T-helper 2 cell treated with Interferon-gamma antibody and Interleukin-4, amounts not matched to agents 5 μg/mL and 100 μg/mL, for 36 hours (primary cell): ENCODE data around the gene SUSD4.
A peak's percentile ranks its signal among the peaks of the same experiment; 100 is the strongest.

Experiments used
- DNase-seq: peaks from one replicate; pipeline ENCODE4 v3.0.0; 2021; ENCODE audit warnings: low spot score
- H3K27ac Mint-ChIP-seq: one replicate; pipeline ENCODE4 v1.8.0; 2021; ENCODE audit warnings: mild to moderate bottlenecking, mixed read lengths
- H3K27me3 Mint-ChIP-seq: one replicate; pipeline ENCODE4 v1.8.0; 2021; ENCODE audit warnings: low read depth, mixed read lengths
- H3K36me3 Mint-ChIP-seq: one replicate; pipeline ENCODE4 v1.8.0; 2021; ENCODE audit warnings: low read depth, mixed read lengths
- H3K4me1 Mint-ChIP-seq: one replicate; pipeline ENCODE4 v1.8.0; 2021; ENCODE audit warnings: low read depth, mixed read lengths
- H3K4me3 Mint-ChIP-seq: one replicate; pipeline ENCODE4 v1.8.0; 2022; ENCODE audit warnings: mild to moderate bottlenecking, moderate library complexity, mixed read lengths
- H3K9me3 Mint-ChIP-seq: one replicate; pipeline ENCODE4 v1.8.0; 2021; ENCODE audit warnings: mixed read lengths

Gene SUSD4

GRCh38 chr1:223242971-223243370 lies 121.0 kb downstream of the SUSD4 start:
- no peak overlapping the region for H3K27ac Mint-ChIP-seq
- H3K4me1 Mint-ChIP-seq = peaks cover 25% of the 10 kb centered on the region
- no peak for DNase-seq
- no peak overlapping the region for H3K4me3 Mint-ChIP-seq
- no peaks in the 10 kb centered on the region for H3K36me3 Mint-ChIP-seq
- H3K9me3 Mint-ChIP-seq = peaks cover 7% of the 10 kb centered on the region
- peaks cover 2% of the 10 kb centered on the region for H3K27me3 Mint-ChIP-seq

- Mint-ChIP-seq H3K27ac (no peak overlapping the region), H3K4me3 (no peak overlapping the region), H3K9me3 (peaks cover 8% of the 10 kb centered on the region), H3K4me1 (peaks cover 25% of the 10 kb centered on the region), H3K27me3 (peaks cover 2% of the 10 kb centered on the region), H3K36me3 (no peaks in the 10 kb centered on the region)
- no peak for DNase-seq
Measured at GRCh38 chr1:223242382-223242955, 121.5 kb downstream of the SUSD4 start.

- no peak overlapping the region for H3K27ac Mint-ChIP-seq
- no peak overlapping the region for H3K4me3 Mint-ChIP-seq
- no peak for DNase-seq
- H3K9me3 Mint-ChIP-seq = peaks cover 20% of the 10 kb centered on the region
- H3K36me3 Mint-ChIP-seq = peaks cover 5% of the 10 kb centered on the region
- peaks cover 22% of the 10 kb centered on the region for H3K4me1 Mint-ChIP-seq
- peaks cover 2% of the 10 kb centered on the region for H3K27me3 Mint-ChIP-seq
Measured at GRCh38 chr1:223240122-223240521, 123.9 kb downstream of the SUSD4 start.

- no peak for DNase-seq
- no peak overlapping the region for H3K4me3 Mint-ChIP-seq
- H3K4me1 Mint-ChIP-seq = peaks cover 30% of the 10 kb centered on the region
- H3K9me3 Mint-ChIP-seq = peaks cover 20% of the 10 kb centered on the region
- H3K27me3 Mint-ChIP-seq = no peaks in the 10 kb centered on the region
- peaks cover 8% of the 10 kb centered on the region for H3K36me3 Mint-ChIP-seq
- H3K27ac Mint-ChIP-seq = no peak overlapping the region
Measured at GRCh38 chr1:223235091-223235490, 128.9 kb downstream of the SUSD4 start.

GRCh38 chr1:223234534-223234933 lies 129.4 kb downstream of the SUSD4 start:
- Mint-ChIP-seq H3K36me3 (peaks cover 8% of the 10 kb centered on the region), H3K4me3 (no peak overlapping the region), H3K4me1 (peaks cover 35% of the 10 kb centered on the region), H3K9me3 (peaks cover 20% of the 10 kb centered on the region), H3K27ac (no peak overlapping the region), H3K27me3 (no peaks in the 10 kb centered on the region)
- no peak for DNase-seq

DNA sequence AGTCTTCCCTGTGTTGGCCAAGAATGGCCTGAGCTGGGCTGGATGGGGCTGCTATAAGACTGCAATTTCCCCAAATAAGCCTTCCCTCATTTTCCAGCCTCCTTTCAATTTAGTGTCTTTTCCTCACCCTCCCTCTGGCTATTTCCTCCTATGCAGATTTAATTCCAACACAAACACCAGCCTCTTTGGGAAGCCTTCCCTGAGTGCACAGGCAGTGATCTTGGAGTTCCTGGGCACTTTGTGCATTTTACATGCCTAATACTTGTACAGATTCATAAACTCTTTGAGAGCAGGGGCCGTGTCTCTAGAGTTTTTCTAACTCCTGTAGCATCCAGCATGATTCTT lies 129.8 kb downstream of the SUSD4 start:
- Mint-ChIP-seq H3K9me3 (peaks cover 20% of the 10 kb centered on the region), H3K4me3 (no peak overlapping the region), H3K36me3 (peaks cover 8% of the 10 kb centered on the region), H3K27me3 (no peaks in the 10 kb centered on the region), H3K27ac (no peak overlapping the region), H3K4me1 (peaks cover 38% of the 10 kb centered on the region)
- no peak for DNase-seq

DNA sequence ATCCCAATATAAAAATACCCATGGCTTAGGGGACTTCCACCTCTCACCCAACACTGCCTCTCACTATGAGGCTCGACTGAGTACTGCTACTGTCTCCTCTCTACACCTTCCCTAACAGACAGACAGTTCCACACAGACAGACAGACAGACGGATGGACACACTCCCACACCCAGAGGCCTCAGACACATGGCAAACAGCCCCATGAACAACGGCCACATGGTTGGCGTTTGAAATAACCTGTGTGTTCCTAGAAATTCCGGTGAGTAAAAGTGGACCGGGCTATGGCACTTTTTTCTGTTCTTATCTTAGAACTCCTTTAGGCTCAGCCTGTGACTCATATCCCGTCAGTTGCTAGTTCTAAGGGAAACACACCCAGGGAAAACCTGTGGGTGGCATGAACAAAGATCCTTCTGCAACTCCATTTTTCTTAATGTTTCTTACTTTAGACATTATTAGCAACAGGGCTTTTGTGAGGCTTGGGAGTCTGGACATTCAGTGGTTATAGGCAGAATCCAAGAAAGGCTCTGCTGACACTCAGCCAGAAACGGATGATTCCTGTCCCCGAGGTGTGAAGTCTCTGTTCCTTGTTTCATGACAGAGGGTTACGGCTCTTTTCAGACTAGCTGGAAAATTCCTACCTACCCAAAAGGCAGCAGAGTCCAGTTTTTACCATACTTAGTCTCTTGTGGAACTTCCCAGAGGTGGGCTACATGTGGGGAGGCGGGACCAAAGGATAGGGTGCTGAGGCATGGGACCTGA lies 130.4 kb downstream of the SUSD4 start:
- peaks cover 19% of the 10 kb centered on the region for H3K9me3 Mint-ChIP-seq
- H3K27me3 Mint-ChIP-seq = no peaks in the 10 kb centered on the region
- peaks cover 41% of the 10 kb centered on the region for H3K4me1 Mint-ChIP-seq
- H3K27ac Mint-ChIP-seq = no peak overlapping the region
- no peak for DNase-seq
- H3K4me3 Mint-ChIP-seq = no peak overlapping the region
- peaks cover 8% of the 10 kb centered on the region for H3K36me3 Mint-ChIP-seq

DNA sequence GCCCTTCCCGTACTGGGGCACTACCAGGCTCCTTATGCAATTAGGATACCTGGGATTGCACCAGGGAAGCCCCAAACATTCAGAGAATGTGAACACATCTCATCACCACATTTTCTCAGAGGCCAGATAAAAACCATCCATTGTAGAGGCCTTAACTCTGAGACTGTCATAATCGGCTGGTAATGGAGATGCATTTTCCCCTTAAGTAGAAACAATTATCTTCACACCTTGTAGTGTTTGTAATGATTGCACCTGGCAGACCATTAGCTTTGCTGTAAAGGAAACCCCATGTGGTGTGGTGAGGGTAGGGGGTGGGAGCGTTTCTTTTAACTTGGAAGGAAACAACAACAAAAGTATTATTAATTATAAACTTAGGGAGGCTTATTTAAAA lies 131.0 kb downstream of the SUSD4 start:
- DNase-seq = no peak
- H3K4me1 Mint-ChIP-seq = peaks cover 42% of the 10 kb centered on the region
- H3K27ac Mint-ChIP-seq = no peak overlapping the region
- H3K36me3 Mint-ChIP-seq = peaks cover 8% of the 10 kb centered on the region
- H3K4me3 Mint-ChIP-seq = no peak overlapping the region
- no peaks in the 10 kb centered on the region for H3K27me3 Mint-ChIP-seq
- peaks cover 13% of the 10 kb centered on the region for H3K9me3 Mint-ChIP-seq

GRCh38 chr1:223231581-223231980 lies 132.4 kb downstream of the SUSD4 start:
- peaks cover 51% of the 10 kb centered on the region for H3K4me1 Mint-ChIP-seq
- peaks cover 4% of the 10 kb centered on the region for H3K36me3 Mint-ChIP-seq
- no peak overlapping the region for H3K4me3 Mint-ChIP-seq
- peak overlapping the region; percentile 59 for H3K27ac Mint-ChIP-seq
- H3K9me3 Mint-ChIP-seq = peaks cover 3% of the 10 kb centered on the region
- H3K27me3 Mint-ChIP-seq = no peaks in the 10 kb centered on the region
- DNase-seq = no peak

GRCh38 chr1:223231011-223231572 lies 132.9 kb downstream of the SUSD4 start:
- Mint-ChIP-seq H3K27me3 (no peaks in the 10 kb centered on the region), H3K36me3 (peaks cover 4% of the 10 kb centered on the region), H3K9me3 (no peaks in the 10 kb centered on the region), H3K4me3 (peak overlapping the region; percentile 81), H3K4me1 (peaks cover 51% of the 10 kb centered on the region), H3K27ac (peak overlapping the region; percentile 96)
- no peak for DNase-seq

DNA sequence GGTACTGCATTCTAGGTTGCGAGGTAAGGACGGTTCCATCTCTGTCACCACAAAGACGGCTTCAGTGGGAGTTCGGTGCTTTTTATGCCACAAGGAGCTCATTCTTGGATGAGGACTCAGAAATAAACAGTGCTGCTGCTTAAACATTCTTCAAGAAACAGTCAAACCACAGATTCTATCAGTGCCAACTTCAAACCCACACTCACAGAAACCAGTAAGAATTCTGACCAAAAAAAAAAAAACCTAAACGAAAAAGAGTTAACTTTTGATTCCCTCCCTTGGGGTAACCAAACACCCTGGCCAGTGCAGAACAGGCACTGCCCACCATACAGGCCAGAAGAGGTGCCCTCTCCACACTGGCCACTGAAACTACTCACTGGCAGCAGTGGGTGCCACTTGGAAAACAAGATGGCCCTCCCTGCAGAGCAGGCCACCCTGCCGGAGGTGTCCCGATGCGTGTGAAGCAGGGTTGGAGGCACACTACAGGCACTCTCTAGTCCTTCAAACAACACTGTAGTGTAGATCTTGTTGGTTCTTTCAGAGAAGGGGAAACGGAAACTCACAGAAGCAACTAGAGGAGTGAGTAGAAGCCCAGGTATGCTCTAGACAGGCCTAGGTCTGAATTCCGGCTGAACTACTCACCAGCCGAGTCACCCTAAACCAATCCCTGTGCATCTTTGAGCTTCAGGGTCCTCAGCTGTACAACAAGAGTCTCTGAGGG lies 133.7 kb downstream of the SUSD4 start:
- DNase-seq = peak; percentile 65
- H3K4me1 Mint-ChIP-seq = peaks cover 51% of the 10 kb centered on the region

DNA sequence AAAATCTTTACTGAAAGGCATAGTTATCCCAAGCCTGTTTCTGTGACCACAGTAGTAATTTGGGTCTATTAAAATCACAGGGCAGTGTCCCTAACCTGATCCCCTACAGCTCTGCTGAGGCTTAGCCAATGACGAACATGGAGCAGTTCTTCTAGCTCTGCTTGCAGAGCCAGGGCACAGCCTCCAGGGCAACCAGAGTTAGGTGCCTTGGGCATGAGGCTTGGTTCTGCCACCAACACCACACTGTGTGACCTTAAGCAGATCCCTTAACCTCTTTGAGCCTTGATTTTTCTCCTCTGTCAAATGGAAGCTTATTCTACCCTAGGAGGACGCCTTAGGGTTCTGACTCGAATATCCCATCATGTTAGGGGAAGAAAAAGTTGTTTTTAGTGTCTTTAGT lies 134.2 kb downstream of the SUSD4 start:
- Mint-ChIP-seq H3K9me3 (no peaks in the 10 kb centered on the region), H3K27me3 (no peaks in the 10 kb centered on the region), H3K36me3 (peaks cover 2% of the 10 kb centered on the region), H3K4me1 (peaks cover 47% of the 10 kb centered on the region), H3K4me3 (peak overlapping the region; percentile 81), H3K27ac (peak overlapping the region; percentile 96)
- DNase-seq = no peak

More for the DNA sequence above, 133.7 kb downstream of the SUSD4 start:
- Mint-ChIP-seq H3K9me3 (no peaks in the 10 kb centered on the region), H3K27me3 (no peaks in the 10 kb centered on the region), H3K36me3 (peaks cover 2% of the 10 kb centered on the region), H3K4me3 (peak overlapping the region; percentile 81), H3K27ac (peak overlapping the region; percentile 96)

GRCh38 chr1:223228931-223229528 lies 134.9 kb downstream of the SUSD4 start:
- no peaks in the 10 kb centered on the region for H3K27me3 Mint-ChIP-seq
- no peak overlapping the region for H3K4me3 Mint-ChIP-seq
- peaks cover 44% of the 10 kb centered on the region for H3K4me1 Mint-ChIP-seq
- no peak for DNase-seq
- peaks cover 2% of the 10 kb centered on the region for H3K36me3 Mint-ChIP-seq
- no peak overlapping the region for H3K27ac Mint-ChIP-seq
- no peaks in the 10 kb centered on the region for H3K9me3 Mint-ChIP-seq

DNA sequence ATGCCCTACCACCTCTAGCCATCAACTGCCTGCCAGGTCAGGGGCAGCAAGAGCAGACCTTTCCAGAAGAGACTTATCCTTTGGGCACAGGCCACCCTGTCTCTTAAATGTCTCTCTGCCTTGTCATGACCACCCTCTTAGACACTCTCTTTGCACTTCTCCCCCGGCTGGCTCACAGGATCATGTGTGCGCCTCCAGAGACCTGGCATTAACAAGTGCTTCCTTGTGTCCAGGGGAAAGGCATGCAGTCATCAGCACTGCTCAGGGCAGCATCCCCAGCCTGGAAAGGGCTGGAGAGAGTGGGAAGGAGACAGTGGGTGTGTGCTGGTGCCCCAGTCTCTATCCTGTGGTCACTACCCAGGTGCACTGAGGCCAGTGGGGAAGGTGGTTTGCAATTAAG lies 135.8 kb downstream of the SUSD4 start:
- Mint-ChIP-seq H3K27me3 (no peaks in the 10 kb centered on the region), H3K4me1 (peaks cover 41% of the 10 kb centered on the region), H3K36me3 (peaks cover 2% of the 10 kb centered on the region), H3K9me3 (no peaks in the 10 kb centered on the region), H3K27ac (no peak overlapping the region), H3K4me3 (no peak overlapping the region)
- no peak for DNase-seq
